Measurements from ENCODE around the gene PAX3.

DNA sequence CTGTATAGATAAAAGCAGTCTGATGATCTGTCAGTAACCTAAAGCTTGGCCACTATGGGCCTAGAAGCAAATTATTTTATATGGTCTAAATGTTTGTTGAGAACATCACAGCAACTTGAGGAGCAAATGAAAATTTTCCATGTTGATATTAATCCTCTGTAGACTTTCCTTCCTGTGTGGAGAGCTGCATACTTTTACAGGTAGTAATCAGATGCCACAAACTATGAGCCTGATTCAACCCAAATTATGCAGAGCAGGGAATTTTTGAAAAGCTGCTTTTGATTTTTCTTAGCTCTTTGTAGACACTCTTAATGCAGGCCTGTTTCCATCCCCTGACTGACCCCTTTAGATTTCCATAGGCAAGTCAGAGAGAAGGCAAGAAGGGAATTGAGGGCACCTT is 17.3 kb downstream of the PAX3 start:
- TF ChIP-seq POLR2A (IDR thresholded peaks at IDR 0.05), result no peak
- no peak for TF ChIP-seq CTCF (IDR thresholded peaks at IDR 0.05)

Measured in prostate gland (tissue), 2 donors.